K562 (cell line): ENCODE results near the gene AQP5. TPM values are rescaled to one million over a fixed set of nuclear protein-coding genes. Genes with fewer than 3 reads are reported as not detected.

Experiments used
- ATAC-seq: fragments of 200-7000 bp; cut with Tn5 transposase; 3 replicates; pipeline ENCODE4 v1.9.1; 2020; ENCODE audit warnings: moderate library complexity
- BruUV-seq: library from RNA; stranded (reverse); fragments of 400-500 nt; replicated peaks from 2 replicates; lab custom pipeline; 2021; lab: Mats Ljungman, UMichigan
- CTCF ChIA-PET: fragments of 300-600 bp; formaldehyde crosslinking; extraction: SDS; loops from one replicate; lab custom pipeline; 2021; ENCODE audit warnings: low intra/inter-chr PET ratio; lab: Yijun Ruan, JAX
- POLR2A ChIA-PET: fragments of 300-600, 350-650 bp; sonication (Branson Sonifier 250); formaldehyde crosslinking; extraction: SDS; loops from one replicate; lab custom pipeline; 2021; ENCODE audit warnings: antibody characterized with exemption, inconsistent platforms; lab: Yijun Ruan, JAX
- DNase-seq, 4 experiments: peaks; one replicate each; pipeline versions ENCODE4 v3.0.0 to v3.0.0-alpha.2; 2011 to 2018; ENCODE audit warnings: low spot score in 3 of 4, mixed read lengths in 3 of 4; ENCODE audit errors: extremely low read depth in 1 of 4
- FAIRE-seq: peaks from 2 replicates; lab custom pipeline; 2011; peaks lifted over from hg19 to GRCh38; lab: Jason Lieb, UNC
- H2AFZ ChIP-seq: 2 replicates; pipeline ENCODE4 v1.6.0; 2011; ENCODE audit warnings: low read depth, low read length, control low read depth, inconsistent platforms
- H3K27ac ChIP-seq: fragments of 200-600 bp; 3 replicates; pipeline ENCODE4 v1.8.0; 2011; ENCODE audit warnings: low read depth, mild to moderate bottlenecking, control low read depth, inconsistent platforms, low read length, moderate library complexity, mixed read lengths; ENCODE audit errors: extremely low read depth
- H3K27me3 ChIP-seq, 2 experiments: fragments of 300-600 bp in 1 of 2; 2 replicates in 1 of 2; 3 replicates in 1 of 2; pipeline versions ENCODE4 v1.6.0 to v1.8.0; 2011; ENCODE audit warnings: inconsistent platforms in 2 of 2, low read length in 2 of 2, mild to moderate bottlenecking in 1 of 2, mixed read lengths in 1 of 2, moderate library complexity in 1 of 2; ENCODE audit not compliant: control insufficient read depth in 2 of 2, insufficient read depth in 2 of 2
- H3K36me3 ChIP-seq: fragments of 300-600 bp; 3 replicates; pipeline ENCODE4 v1.8.0; 2011; ENCODE audit warnings: mild to moderate bottlenecking, low read length, inconsistent platforms; ENCODE audit not compliant: control insufficient read depth, insufficient read depth
- H3K4me1 ChIP-seq, 2 experiments: fragments of 200-600 bp in 1 of 2; replicated peaks in 1 of 2; 2 replicates in 1 of 2; 3 replicates in 1 of 2; pipeline versions ENCODE4 v1.5.1 to v1.8.0; 2011; ENCODE audit warnings: inconsistent platforms in 2 of 2, low read length in 2 of 2, mild to moderate bottlenecking in 1 of 2, mixed read lengths in 1 of 2, moderate library complexity in 1 of 2; ENCODE audit not compliant: control insufficient read depth in 2 of 2, insufficient read depth in 2 of 2
- H3K4me2 ChIP-seq: 2 replicates; pipeline ENCODE4 v1.6.1; 2011; ENCODE audit warnings: low read length, control low read depth, inconsistent platforms, mixed read lengths; ENCODE audit not compliant: insufficient read depth
- H3K4me3 ChIP-seq: fragments of 200-600 bp; sonication (generic), shearing (Covaris generic); 2 replicates; pipeline ENCODE4 v1.5.1; 2016; ENCODE audit warnings: control low read depth, inconsistent platforms
- H3K79me2 ChIP-seq: fragments of 200-600 bp; 3 replicates; pipeline ENCODE4 v1.8.0; 2011; ENCODE audit warnings: low read length, inconsistent platforms; ENCODE audit not compliant: control insufficient read depth, insufficient read depth
- H3K9ac ChIP-seq, 2 experiments: 2 replicates each; pipeline versions ENCODE4 v1.6.0 to v1.6.1; 2011; ENCODE audit warnings: low read depth in 2 of 2, low read length in 2 of 2, control low read depth in 1 of 2, inconsistent platforms in 1 of 2, mild to moderate bottlenecking in 1 of 2, mixed read lengths in 1 of 2; ENCODE audit not compliant: insufficient read depth in 1 of 2
- H3K9me1 ChIP-seq: one replicate; pipeline ENCODE4 v1.6.0; 2011; ENCODE audit warnings: inconsistent platforms, mild to moderate bottlenecking, low read length, moderate library complexity; ENCODE audit not compliant: control insufficient read depth, insufficient read depth
- H3K9me3 ChIP-seq: replicated peaks from 2 replicates; pipeline ENCODE4 v1.5.1; 2011; ENCODE audit warnings: low read depth, low read length, inconsistent platforms; ENCODE audit not compliant: control insufficient read depth, insufficient read depth
- H4K20me1 ChIP-seq: replicated peaks from 2 replicates; pipeline ENCODE4 v1.6.1; 2011; ENCODE audit warnings: low read length, inconsistent platforms, mixed read lengths; ENCODE audit not compliant: control insufficient read depth, insufficient read depth
- ATF7 ChIP-seq: fragments of 450-650 bp; IDR thresholded peaks from 2 replicates; pipeline ENCODE4 v1.7.1; 2014; ENCODE audit warnings: mild to moderate bottlenecking, moderate library complexity
- HEY1 ChIP-seq: fragments of 250-450 bp; sonication (Bioruptor Pico); IDR thresholded peaks from 2 replicates; pipeline ENCODE4 v1.5.0; 2020; ENCODE audit warnings: mild to moderate bottlenecking, moderate library complexity, borderline replicate concordance
- POLR2G ChIP-seq: fragments of 200-400 bp; formaldehyde crosslinking; IDR thresholded peaks from 2 replicates; pipeline ENCODE4 v1.6.1; 2017; ENCODE audit warnings: low read depth, mild to moderate bottlenecking, antibody characterized with exemption, low read length, moderate library complexity
- TBP ChIP-seq: optimal IDR thresholded peaks from 2 replicates; pipeline ENCODE3; 2011; ENCODE audit warnings: low read depth, low read length, improper control_type of control experiment
- WGBS: fragments of 100-300 bp; shearing (Covaris generic); methylation state at CpG from one replicate; pipeline ENCODE4 v1.1.6; 2016; ENCODE audit warnings: low coverage, mixed read lengths; ENCODE audit not compliant: insufficient coverage; ENCODE audit errors: missing lambda C conversion rate; 5-methylcytosine and 5-hydroxymethylcytosine counted together
- in situ Hi-C: fragments of 300-500 bp; cut with MboI; formaldehyde crosslinking; loops from 4 replicates; pipeline ENCODE4 v1.15.0; 2018; ENCODE audit warnings: inconsistent platforms, mixed read lengths
- intact Hi-C: fragments of 100-400 bp; cut with micrococcal nuclease; formaldehyde crosslinking; loops from 2 replicates; pipeline ENCODE4 v1.14.2; 2022
- polyA plus RNA-seq, 8 experiments: library from polyadenylated mRNA; depleted of rRNA in 4 of 8; stranded (reverse) in 5 of 8; unstranded in 3 of 8; fragments of >200 nt; fragmentation: Nextera tagmentation in 2 of 8; fragmentation: Illumina TruSeq in 1 of 8; extraction: Ambion mirVana in 2 of 8; extraction: Trizol in 1 of 8; gene quantifications; 2 replicates each; pipeline versions ENCODE4 v1.2.1 to v1.2.3, GENCODE V29; 2011 to 2014; ENCODE audit warnings: inconsistent platforms in 1 of 8, missing spikeins in 1 of 8
- total RNA-seq, 7 experiments: library from RNA; depleted of rRNA in 6 of 7; stranded (reverse); fragments of >200 nt in 6 of 7; fragmentation: Illumina TruSeq in 2 of 7; extraction: Trizol in 2 of 7; gene quantifications; 2 replicates each; pipeline versions ENCODE4 v1.2.1 to v1.2.3, GENCODE V29; 2011 to 2021; ENCODE audit warnings: low replicate concordance in 1 of 7
- TF ChIP-seq, protein P1 (sequence below): fragments of 250-450 bp; sonication (Bioruptor Pico); IDR thresholded peaks from 2 replicates; pipeline ENCODE4 v1.5.0; 2021; ENCODE audit warnings: mild to moderate bottlenecking, borderline replicate concordance
- TF ChIP-seq, protein P2 (sequence below): fragments of 450-650 bp; IDR thresholded peaks from 2 replicates; pipeline ENCODE4 v1.6.1; 2016; ENCODE audit warnings: low read depth, mild to moderate bottlenecking, moderate library complexity
- TF ChIP-seq, protein P3 (sequence below): fragments of 250-450 bp; sonication (Bioruptor Pico); IDR thresholded peaks from 2 replicates; pipeline ENCODE4 v1.4.0; 2020

Gene AQP5
- total and polyA plus RNA-seq, 9 of the 15 experiments (the other 6 are each of a cell fraction or from before 2014, with no cell fraction given), result not detected

DNA sequence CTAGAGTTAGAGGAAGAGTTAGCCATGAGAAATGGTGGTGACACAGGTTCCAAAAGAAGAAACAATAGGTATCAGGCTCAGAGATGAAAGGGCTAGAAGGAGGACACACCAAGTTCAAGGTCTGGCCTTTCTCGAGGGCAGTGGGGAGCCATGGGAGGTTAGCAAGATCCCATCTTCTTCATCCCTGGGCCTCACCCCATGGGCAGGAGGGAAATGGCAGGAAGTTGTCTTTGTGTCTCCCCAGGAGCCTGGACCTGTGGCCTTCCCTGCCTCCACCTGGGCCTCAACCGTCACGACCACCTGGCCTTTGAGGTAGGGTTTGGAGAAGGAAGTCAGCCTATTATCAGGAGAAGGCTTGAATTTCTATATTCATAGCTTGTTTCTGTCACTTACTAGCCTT, 17.0 kb upstream of the AQP5 start:
- Histone ChIP-seq H3K4me1 (peaks cover 14 to 18% of the 10 kb centered on the region in 2 experiments; a peak in 4 of 5 replicates), H3K36me3 (no peaks in the 10 kb centered on the region), H3K27ac (peak overlapping the region; percentile 35; the same call in 1 of the 3 replicates), H3K79me2 (no peaks in the 10 kb centered on the region), H3K27me3 (no peaks in the 10 kb centered on the region), H3K9me1 (no peaks in the 10 kb centered on the region), H4K20me1 (no peaks in the 10 kb centered on the region), H3K9me3 (no peaks in the 10 kb centered on the region), H3K4me3 (no peak overlapping the region), H3K9ac (no peak overlapping the region; a peak in 1 of 4 replicates), H3K4me2 (no peak overlapping the region), H2AFZ (peak overlapping the region; percentile 92)
- ChIA-PET CTCF (interaction anchor here (0.6 to 0.9 kb wide), 2 partner anchors 77 to 86 kb away, joined by 3 to 4 read pairs; no protein-coding TSS in a partner anchor), POLR2A (interaction anchor here (0.6 to 1.9 kb wide), 3 partner anchors 12 to 60 kb away, joined by 4 to 12 read pairs (median 10); no protein-coding TSS in a partner anchor)
- TF ChIP-seq ATF7 (no peak), TBP (no peak), POLR2G (no peak), HEY1 (no peak)
- TF ChIP-seq, protein P1, sequence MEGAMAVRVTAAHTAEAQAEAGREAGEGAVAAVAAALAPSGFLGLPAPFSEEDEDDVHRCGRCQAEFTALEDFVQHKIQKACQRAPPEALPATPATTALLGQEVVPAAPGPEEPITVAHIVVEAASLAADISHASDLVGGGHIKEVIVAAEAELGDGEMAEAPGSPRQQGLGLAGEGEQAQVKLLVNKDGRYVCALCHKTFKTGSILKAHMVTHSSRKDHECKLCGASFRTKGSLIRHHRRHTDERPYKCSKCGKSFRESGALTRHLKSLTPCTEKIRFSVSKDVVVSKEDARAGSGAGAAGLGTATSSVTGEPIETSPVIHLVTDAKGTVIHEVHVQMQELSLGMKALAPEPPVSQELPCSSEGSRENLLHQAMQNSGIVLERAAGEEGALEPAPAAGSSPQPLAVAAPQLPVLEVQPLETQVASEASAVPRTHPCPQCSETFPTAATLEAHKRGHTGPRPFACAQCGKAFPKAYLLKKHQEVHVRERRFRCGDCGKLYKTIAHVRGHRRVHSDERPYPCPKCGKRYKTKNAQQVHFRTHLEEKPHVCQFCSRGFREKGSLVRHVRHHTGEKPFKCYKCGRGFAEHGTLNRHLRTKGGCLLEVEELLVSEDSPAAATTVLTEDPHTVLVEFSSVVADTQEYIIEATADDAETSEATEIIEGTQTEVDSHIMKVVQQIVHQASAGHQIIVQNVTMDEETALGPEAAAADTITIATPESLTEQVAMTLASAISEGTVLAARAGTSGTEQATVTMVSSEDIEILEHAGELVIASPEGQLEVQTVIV (CRISPR knock-in tag), result no peak
- TF ChIP-seq, protein P2, sequence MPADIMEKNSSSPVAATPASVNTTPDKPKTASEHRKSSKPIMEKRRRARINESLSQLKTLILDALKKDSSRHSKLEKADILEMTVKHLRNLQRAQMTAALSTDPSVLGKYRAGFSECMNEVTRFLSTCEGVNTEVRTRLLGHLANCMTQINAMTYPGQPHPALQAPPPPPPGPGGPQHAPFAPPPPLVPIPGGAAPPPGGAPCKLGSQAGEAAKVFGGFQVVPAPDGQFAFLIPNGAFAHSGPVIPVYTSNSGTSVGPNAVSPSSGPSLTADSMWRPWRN, result no peak
- TF ChIP-seq, protein P3, sequence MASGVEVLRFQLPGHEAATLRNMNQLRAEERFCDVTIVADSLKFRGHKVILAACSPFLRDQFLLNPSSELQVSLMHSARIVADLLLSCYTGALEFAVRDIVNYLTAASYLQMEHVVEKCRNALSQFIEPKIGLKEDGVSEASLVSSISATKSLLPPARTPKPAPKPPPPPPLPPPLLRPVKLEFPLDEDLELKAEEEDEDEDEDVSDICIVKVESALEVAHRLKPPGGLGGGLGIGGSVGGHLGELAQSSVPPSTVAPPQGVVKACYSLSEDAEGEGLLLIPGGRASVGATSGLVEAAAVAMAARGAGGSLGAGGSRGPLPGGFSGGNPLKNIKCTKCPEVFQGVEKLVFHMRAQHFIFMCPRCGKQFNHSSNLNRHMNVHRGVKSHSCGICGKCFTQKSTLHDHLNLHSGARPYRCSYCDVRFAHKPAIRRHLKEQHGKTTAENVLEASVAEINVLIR (CRISPR knock-in tag), result no peak
- in situ Hi-C loops, result no loop called here
- no peak for ATAC-seq
- intact Hi-C loops, result loop anchor here (5.0 kb wide), 2 partner anchors 77 to 167 kb away; no protein-coding TSS in a partner anchor
- WGBS, result 52% methylated on average over 3 of the region's 3 CpGs
- DNase-seq, result no peak
- no peak for FAIRE-seq
- no TSS peak for BruUV-seq
